HepG2 (cell line): ENCODE results near the gene NYAP2. TPM values are rescaled to one million over a fixed set of nuclear protein-coding genes. Genes with fewer than 3 reads are reported as not detected.

Source experiments
- CHD4 ChIP-seq: fragments of 200-600 bp; sonication (generic); IDR thresholded peaks from 2 replicates; pipeline ENCODE4 v1.7.0; 2017; ENCODE audit warnings: mild to moderate bottlenecking, low read length, borderline replicate concordance
- PAX8 ChIP-seq: sonication (generic); formaldehyde crosslinking; IDR thresholded peaks from 2 replicates; pipeline ENCODE4 v1.8.0; 2022; ENCODE audit warnings: mild to moderate bottlenecking, missing genetic modification reagents, borderline replicate concordance
- POLR2G ChIP-seq: fragments of 200-400 bp; formaldehyde crosslinking; IDR thresholded peaks from 2 replicates; pipeline ENCODE4 v1.6.1; 2018; ENCODE audit warnings: mild to moderate bottlenecking, low read depth, low read length, moderate library complexity
- ZBTB4 ChIP-seq: sonication (generic); formaldehyde crosslinking; IDR thresholded peaks from 2 replicates; pipeline ENCODE4 v1.4.0; 2020; ENCODE audit warnings: missing genetic modification reagents, mild to moderate bottlenecking, borderline replicate concordance
- ZIK1 ChIP-seq: sonication (generic); formaldehyde crosslinking; IDR thresholded peaks from 2 replicates; pipeline ENCODE4 v1.5.0; 2020; ENCODE audit warnings: mild to moderate bottlenecking, low read depth, missing genetic modification reagents, borderline replicate concordance
- polyA plus RNA-seq, 8 experiments: library from polyadenylated mRNA; depleted of rRNA in 3 of 8; stranded (reverse) in 7 of 8; unstranded in 1 of 8; fragments of >200 nt; fragmentation: Illumina TruSeq in 4 of 8; extraction: Trizol in 4 of 8; gene quantifications; 2 replicates each; pipeline versions ENCODE4 v1.2.1 to v1.2.3, GENCODE V29; 2011 to 2016; ENCODE audit warnings: low read depth in 4 of 8, missing spikeins in 1 of 8, mixed read lengths in 1 of 8; ENCODE audit not compliant: insufficient read depth in 1 of 8
- total RNA-seq, 5 experiments: library from RNA; depleted of rRNA; stranded (reverse); fragments of >200 nt; fragmentation: Illumina TruSeq; extraction: Trizol; gene quantifications; 2 replicates each; pipeline ENCODE4 v1.2.3, GENCODE V29; 2016; ENCODE audit warnings: low read depth in 1 of 5
- TF ChIP-seq, protein P1 (sequence below): sonication (generic); formaldehyde crosslinking; IDR thresholded peaks from 2 replicates; pipeline ENCODE4 v1.5.0; 2020; ENCODE audit warnings: mild to moderate bottlenecking, missing genetic modification reagents, borderline replicate concordance

NYAP2 gene
- total and polyA plus RNA-seq, 2 of the 13 experiments (the other 11 are each of a cell fraction or from before 2014, with no cell fraction given): not detected

- TF ChIP-seq ZIK1 (CRISPR knock-in tag) (no peak), CHD4 (no peak), ZBTB4 (CRISPR knock-in tag) (no peak), PAX8 (CRISPR knock-in tag) (no peak), POLR2G (no peak)
- TF ChIP-seq, protein P1, sequence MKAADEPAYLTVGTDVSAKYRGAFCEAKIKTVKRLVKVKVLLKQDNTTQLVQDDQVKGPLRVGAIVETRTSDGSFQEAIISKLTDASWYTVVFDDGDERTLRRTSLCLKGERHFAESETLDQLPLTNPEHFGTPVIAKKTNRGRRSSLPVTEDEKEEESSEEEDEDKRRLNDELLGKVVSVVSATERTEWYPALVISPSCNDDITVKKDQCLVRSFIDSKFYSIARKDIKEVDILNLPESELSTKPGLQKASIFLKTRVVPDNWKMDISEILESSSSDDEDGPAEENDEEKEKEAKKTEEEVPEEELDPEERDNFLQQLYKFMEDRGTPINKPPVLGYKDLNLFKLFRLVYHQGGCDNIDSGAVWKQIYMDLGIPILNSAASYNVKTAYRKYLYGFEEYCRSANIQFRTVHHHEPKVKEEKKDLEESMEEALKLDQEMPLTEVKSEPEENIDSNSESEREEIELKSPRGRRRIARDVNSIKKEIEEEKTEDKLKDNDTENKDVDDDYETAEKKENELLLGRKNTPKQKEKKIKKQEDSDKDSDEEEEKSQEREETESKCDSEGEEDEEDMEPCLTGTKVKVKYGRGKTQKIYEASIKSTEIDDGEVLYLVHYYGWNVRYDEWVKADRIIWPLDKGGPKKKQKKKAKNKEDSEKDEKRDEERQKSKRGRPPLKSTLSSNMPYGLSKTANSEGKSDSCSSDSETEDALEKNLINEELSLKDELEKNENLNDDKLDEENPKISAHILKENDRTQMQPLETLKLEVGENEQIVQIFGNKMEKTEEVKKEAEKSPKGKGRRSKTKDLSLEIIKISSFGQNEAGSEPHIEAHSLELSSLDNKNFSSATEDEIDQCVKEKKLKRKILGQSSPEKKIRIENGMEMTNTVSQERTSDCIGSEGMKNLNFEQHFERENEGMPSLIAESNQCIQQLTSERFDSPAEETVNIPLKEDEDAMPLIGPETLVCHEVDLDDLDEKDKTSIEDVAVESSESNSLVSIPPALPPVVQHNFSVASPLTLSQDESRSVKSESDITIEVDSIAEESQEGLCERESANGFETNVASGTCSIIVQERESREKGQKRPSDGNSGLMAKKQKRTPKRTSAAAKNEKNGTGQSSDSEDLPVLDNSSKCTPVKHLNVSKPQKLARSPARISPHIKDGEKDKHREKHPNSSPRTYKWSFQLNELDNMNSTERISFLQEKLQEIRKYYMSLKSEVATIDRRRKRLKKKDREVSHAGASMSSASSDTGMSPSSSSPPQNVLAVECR (CRISPR knock-in tag): no peak
These were observed 231.5 kb downstream of the NYAP2 start (continued) for GRCh38 chr2:225630824-225631533.
